ENCODE measurements around the gene POFUT1. TPM values are rescaled to one million over a fixed set of nuclear protein-coding genes. Genes with fewer than 3 reads are reported as not detected.

POFUT1 gene
- total and polyA plus RNA-seq, 2 of the 8 experiments (the other 6 are each of a cell fraction or from before 2014, with no cell fraction given) = 19.4 to 24.4 TPM

GRCh38 chr20:32188376-32189122 lies 19.1 kb upstream of the POFUT1 start:
- FAIRE-seq (no peak), DNase-seq (ENCODE audit: low read depth in 1 of 2, low spot score in 2 of 2) (no peak)
- 94% methylated on average over 17 of the region's 17 CpGs; no CpG with 5 or more reads in 1 of the 2 experiments for WGBS, 2 experiments (ENCODE audit: extremely low coverage in 1 of 2, insufficient coverage in 1 of 2, insufficient read length in 1 of 2, insufficient replicate concordance in 2 of 2, low coverage in 1 of 2, low lambda C conversion rate in 2 of 2, missing lambda C conversion rate in 1 of 2)
- no peak overlapping the region for H3K14ac ChIP-seq (ENCODE audit: insufficient read length)
- H3K4ac ChIP-seq (replicated peaks; ENCODE audit: insufficient read length, low read depth, low read length) = no peak overlapping the region
- no peaks in the 10 kb centered on the region for H3K27me3 ChIP-seq (replicated peaks in 1 of 4; ENCODE audit: control insufficient read depth in 3 of 4, extremely low read depth in 1 of 4, insufficient read depth in 3 of 4, low read length in 3 of 4)
- H3K23me2 ChIP-seq (ENCODE audit: low read depth, low read length) = peaks cover 4% of the 10 kb centered on the region; the same call in 1 of the 2 replicates
- TF ChIP-seq, protein P1, sequence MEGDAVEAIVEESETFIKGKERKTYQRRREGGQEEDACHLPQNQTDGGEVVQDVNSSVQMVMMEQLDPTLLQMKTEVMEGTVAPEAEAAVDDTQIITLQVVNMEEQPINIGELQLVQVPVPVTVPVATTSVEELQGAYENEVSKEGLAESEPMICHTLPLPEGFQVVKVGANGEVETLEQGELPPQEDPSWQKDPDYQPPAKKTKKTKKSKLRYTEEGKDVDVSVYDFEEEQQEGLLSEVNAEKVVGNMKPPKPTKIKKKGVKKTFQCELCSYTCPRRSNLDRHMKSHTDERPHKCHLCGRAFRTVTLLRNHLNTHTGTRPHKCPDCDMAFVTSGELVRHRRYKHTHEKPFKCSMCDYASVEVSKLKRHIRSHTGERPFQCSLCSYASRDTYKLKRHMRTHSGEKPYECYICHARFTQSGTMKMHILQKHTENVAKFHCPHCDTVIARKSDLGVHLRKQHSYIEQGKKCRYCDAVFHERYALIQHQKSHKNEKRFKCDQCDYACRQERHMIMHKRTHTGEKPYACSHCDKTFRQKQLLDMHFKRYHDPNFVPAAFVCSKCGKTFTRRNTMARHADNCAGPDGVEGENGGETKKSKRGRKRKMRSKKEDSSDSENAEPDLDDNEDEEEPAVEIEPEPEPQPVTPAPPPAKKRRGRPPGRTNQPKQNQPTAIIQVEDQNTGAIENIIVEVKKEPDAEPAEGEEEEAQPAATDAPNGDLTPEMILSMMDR (IDR thresholded peaks at IDR 0.05; ENCODE audit: control extremely low read depth in 1 of 3, insufficient read depth in 1 of 3, low read depth in 1 of 3, low read length in 3 of 3) = peak in 1 of 3 experiments; percentile 10; a peak in 1 of 4 replicates
- TF ChIP-seq RXRA (IDR thresholded peaks at IDR 0.05; ENCODE audit: insufficient read depth, low read depth, low read length) = no peak
- H3K56ac ChIP-seq (replicated peaks; ENCODE audit: insufficient read length, low read depth, low read length) = no peak overlapping the region
- no peak overlapping the region for H4K91ac ChIP-seq (replicated peaks; ENCODE audit: insufficient read length, low read length)
- peak overlapping the region; percentile 55 to 92; a peak in 2 of 4 replicates for H3K4me2 ChIP-seq (ENCODE audit: insufficient read depth in 1 of 2, low read depth in 2 of 2, low read length in 2 of 2)
- no peak overlapping the region for H2AK5ac ChIP-seq (ENCODE audit: low read depth, low read length)
- H4K8ac ChIP-seq (ENCODE audit: extremely low read depth, insufficient read depth, low read length) = no peak overlapping the region
- H3K18ac ChIP-seq (ENCODE audit: extremely low read depth, low read length) = no peak overlapping the region
- H3K9me3 ChIP-seq (ENCODE audit: insufficient read depth in 2 of 2, low read depth in 1 of 2, low read length in 1 of 2) = peaks cover 0 to 4% of the 10 kb centered on the region in 2 experiments; a peak in 1 of 4 replicates
- no peak overlapping the region for H3K23ac ChIP-seq (ENCODE audit: insufficient read length)
- H3K27ac ChIP-seq (ENCODE audit: low read depth, low read length) = no peak overlapping the region
- no peak overlapping the region for H3K9ac ChIP-seq (replicated peaks in 1 of 4; ENCODE audit: extremely low read depth in 1 of 4, low read depth in 3 of 4, low read length in 3 of 4)
- ChIA-PET CTCF (ENCODE audit: partially characterized antibody) (no interaction called here), POLR2A (ENCODE audit: partially characterized antibody) (interaction anchor here (0.5 to 5.6 kb wide), 6 partner anchors 9 to 79 kb away, joined by 3 to 77 read pairs (median 6); partner anchors contain the start of genes PLAGL2, POFUT1 and TM9SF4)
- no peak overlapping the region for H4K5ac ChIP-seq (ENCODE audit: insufficient read length, low read depth, low read length)
- no peaks in the 10 kb centered on the region for H3K36me3 ChIP-seq (ENCODE audit: control insufficient read depth in 2 of 4, insufficient read depth in 4 of 4, low read length in 3 of 4)
- H4K20me1 ChIP-seq (replicated peaks in 1 of 2; ENCODE audit: control insufficient read depth in 1 of 2, insufficient read depth in 2 of 2, low read length in 2 of 2) = peaks cover 0 to 5% of the 10 kb centered on the region in 2 experiments
- H3K79me2 ChIP-seq (ENCODE audit: control insufficient read depth in 1 of 2, insufficient read depth in 2 of 2, low read length in 2 of 2) = peaks cover 0 to 6% of the 10 kb centered on the region in 2 experiments; a peak in 1 of 4 replicates
- no peak overlapping the region for H2BK15ac ChIP-seq (ENCODE audit: low read length)
- H3K4me1 ChIP-seq (replicated peaks in 1 of 4; ENCODE audit: control insufficient read depth in 3 of 4, insufficient read depth in 4 of 4, low read length in 3 of 4) = peaks cover 2 to 21% (median 18%) of the 10 kb centered on the region in 4 experiments
- H2BK120ac ChIP-seq (replicated peaks; ENCODE audit: low read depth, low read length) = no peak overlapping the region
- H3K4me3 ChIP-seq (ENCODE audit: extremely low read depth in 1 of 4, insufficient read depth in 2 of 4, low read depth in 3 of 4, low read length in 4 of 4) = peak overlapping the region in 1 of 4 experiments; percentile 73; a peak in 1 of 8 replicates
- H3K79me1 ChIP-seq (ENCODE audit: low read depth, low read length) = 0 out of 2 replicates have a peak, but pooled peaks cover 4% of the 10 kb centered on the region
- H2BK12ac ChIP-seq (ENCODE audit: low read depth, low read length) = no peak overlapping the region
- no peak overlapping the region for H2BK20ac ChIP-seq (ENCODE audit: low read length)
- H2BK5ac ChIP-seq (ENCODE audit: low read depth, low read length) = no peak overlapping the region
- no peak overlapping the region for H2AFZ ChIP-seq (ENCODE audit: low read length)
